Retina (tissue), 1 donor: Measurements from ENCODE around the gene BOD1.

Experiments used
- DNase-seq: peaks from one replicate; pipeline ENCODE4 v3.0.0-alpha.2; 2016

Gene BOD1

GRCh38 chr5:173616577-173617118 is at the start of gene BOD1:
TSS of gene BOD1 (minus strand) at chr5:173616650. CDS start at chr5:173616436, 214 bp downstream.
- peak; percentile 99 for DNase-seq

- no peak for DNase-seq
These were observed 48.9 kb upstream of the BOD1 start for GRCh38 chr5:173665326-173665725.

DNA sequence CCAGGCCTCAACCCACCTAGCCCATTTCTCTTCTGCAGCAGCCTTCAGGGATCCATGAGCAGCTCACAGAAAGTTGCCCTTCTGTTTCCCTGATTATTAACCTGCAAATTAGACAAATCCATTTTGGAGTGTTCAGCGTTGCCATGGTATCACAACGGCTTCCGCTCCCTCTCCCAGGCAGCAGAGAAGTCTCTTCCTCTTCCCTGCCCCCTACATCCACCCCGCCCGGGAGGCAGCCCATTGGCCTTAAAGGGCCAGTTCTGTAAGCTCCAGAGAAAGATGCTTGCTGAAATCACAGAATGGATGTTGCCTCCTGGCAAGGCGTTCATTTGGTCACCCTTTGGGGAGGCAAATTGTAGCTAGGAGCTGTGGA is 47.7 kb upstream of the BOD1 start:
- DNase-seq: no peak

DNA sequence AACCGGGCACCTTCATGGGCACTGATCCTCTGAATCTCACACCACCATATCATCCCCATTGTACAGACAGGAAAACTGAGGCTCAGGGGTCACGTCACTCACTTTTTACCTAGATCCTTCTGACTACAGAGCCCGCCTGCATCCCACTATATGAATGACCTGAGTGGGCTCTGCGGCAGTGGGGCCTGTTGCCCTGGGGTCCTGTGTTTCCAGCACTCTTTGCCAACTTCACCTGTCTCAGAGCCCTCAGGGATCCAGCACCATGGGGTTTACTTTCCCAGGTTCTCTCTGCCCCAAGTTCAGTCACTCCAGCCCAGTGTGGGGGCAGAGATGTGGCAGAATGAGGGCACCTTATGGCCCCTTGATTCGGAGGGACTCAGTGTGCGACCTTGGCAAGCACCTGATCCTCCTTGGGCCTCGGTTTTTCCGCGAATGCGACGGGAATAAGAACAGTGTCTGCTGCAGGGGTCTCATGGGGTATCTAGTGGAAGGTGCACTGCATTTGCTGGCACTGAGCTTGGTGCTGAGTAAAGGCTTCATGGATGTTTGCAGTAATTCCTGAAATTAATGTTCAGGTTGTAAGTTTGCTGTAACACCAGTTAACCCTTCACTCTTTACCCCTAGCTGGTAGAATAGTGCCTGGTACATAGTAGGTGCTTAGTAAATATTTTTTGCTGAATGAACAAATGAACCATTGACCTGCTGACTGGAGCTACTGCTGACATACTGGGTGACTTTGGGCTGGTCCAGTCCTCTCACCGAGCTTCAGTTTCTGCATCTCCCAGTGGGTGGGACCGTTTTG is 47.1 kb upstream of the BOD1 start:
- no peak for DNase-seq

GRCh38 chr5:173662581-173663351 is 46.3 kb upstream of the BOD1 start:
- DNase-seq: no peak

DNA sequence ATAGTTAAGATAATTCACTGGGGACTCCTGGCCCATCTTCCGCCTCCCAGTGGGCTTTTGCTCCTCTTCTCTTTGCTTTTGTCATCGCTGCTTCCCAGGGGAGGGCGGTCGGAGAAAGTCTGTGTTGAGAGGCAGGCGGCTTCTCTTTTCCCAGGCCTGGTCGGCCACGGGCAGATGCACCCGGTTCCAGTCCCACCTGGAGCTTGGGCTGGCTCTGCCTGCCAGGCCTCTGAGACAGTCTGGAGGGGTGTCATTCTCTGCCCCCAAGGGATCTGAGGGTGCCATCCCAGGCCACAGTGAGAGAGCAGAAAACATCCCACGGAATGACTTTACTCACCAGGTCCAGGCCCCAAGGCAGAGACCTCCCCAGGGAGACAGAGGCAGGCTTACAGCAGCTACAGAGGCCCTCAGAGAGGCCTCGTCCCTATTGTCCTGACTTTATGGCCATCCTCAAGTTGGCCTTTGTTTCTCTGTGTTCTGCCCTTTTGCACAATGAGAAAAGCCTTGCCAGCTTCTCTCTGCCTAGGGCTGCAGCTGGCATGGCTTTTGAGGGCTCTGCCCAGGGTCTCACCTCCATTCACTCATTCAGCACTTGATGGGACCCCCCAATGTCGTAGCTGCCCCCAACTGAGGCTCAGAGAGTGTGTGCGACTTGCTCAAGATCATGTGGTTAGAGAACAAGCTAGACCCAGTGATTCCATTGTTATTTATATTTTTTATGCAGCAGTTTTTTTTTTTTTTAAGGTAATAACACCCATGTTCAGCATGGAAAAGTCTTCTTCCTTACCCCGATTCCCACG is 44.2 kb upstream of the BOD1 start:
- no peak for DNase-seq

- no peak for DNase-seq
These were observed 43.0 kb upstream of the BOD1 start for GRCh38 chr5:173659423-173659822.

- peak; percentile 39 for DNase-seq
These were observed 41.4 kb upstream of the BOD1 start for GRCh38 chr5:173657741-173658356.

GRCh38 chr5:173655196-173655797 is 38.8 kb upstream of the BOD1 start:
- DNase-seq: no peak

- DNase-seq: no peak
These were observed 37.5 kb upstream of the BOD1 start for GRCh38 chr5:173653822-173654523.

DNA sequence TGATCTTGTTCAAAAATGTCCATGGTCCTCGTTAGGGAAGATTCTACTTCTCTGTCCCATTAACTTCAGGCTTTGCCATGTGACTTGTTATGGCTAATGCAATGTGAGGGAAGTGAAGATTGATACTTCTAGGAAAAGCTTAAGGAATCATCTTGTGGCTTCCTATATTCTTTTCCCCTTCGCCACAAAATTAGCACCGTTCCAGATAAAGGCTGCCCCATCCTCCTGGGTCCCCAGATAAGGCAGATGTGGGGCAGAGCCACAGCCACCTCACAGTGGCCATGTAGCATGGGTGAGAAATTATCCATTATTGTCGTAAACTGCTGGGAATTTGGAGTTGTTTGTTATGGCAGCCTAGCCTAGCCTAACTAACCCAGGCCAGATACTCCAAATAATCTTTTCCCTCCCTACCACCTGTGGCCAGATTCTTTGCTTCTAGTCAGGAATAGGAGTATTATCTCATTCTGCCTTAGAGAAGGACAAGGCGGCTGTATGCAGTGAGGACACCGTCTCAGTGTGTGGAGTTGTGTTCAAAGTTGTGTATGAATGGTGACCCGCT is 31.9 kb upstream of the BOD1 start:
- DNase-seq: no peak

GRCh38 chr5:173646692-173647091 is 30.2 kb upstream of the BOD1 start:
- no peak for DNase-seq

DNA sequence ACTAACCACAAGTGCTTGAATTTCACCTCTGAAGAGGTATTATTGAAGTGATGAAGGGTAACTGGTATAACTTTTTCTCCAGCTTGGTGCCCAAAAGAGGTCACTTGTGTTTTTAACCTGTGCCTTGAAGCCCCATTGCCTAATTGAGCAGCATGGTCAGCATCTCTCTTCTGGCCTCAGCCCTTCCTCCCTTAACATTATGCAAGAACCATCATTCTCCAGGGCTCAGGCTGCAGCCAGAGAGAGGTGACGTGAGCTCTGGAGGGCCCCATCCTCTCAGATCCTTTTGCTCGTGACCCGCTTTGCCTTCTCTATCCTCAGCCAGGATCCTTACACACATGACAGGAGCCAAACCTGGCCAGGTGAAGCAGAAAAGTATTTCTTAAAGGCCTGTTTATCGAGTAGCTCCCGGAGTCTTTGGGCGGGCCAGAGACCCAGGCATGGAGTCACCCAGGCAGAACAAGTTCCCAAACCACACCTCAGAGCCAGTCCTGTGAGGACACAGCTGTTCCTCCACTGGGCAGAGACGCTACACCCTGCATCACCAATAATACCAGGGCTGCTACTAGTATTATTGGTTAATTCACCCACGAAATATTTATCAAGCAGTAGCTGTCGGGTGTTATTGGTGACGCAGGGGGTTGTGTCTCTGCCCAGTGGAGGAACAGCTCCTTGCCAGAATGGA is 29.6 kb upstream of the BOD1 start:
- no peak for DNase-seq

GRCh38 chr5:173645437-173645807 is 29.0 kb upstream of the BOD1 start:
- no peak for DNase-seq

- DNase-seq: no peak
These were observed 28.4 kb upstream of the BOD1 start for GRCh38 chr5:173644673-173645436.

GRCh38 chr5:173643964-173644363 is 27.5 kb upstream of the BOD1 start:
- DNase-seq: peak; percentile 85

DNA sequence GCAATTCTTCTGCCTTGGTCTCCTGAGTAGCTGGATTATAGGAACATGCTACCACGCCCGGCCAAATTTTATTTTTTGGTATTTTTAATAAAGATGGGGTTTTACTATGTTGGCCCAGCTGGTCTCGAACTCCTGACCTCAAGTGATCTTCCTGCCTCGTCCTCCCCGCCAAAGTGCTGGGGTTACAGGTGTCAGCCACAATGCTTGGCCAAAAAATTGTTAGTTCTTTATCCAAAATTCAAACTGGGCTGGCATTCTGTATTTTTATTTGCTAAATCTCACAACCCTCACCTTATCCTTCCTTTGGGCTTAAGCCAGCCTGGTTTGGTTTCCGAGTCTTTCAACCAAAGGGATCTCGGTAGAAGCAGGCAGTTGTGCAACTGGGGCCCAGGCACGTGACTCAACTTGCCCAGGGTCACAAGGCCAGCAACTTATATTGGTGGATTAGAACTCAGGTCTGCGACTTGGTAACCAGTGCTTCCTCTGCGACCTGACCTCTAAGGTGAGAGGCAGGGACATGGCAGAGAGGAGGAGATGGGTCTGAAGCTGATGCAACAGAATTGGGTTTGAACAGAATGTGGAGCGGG is 26.5 kb upstream of the BOD1 start:
- no peak for DNase-seq

GRCh38 chr5:173642191-173642816 is 25.9 kb upstream of the BOD1 start:
- no peak for DNase-seq
